PC-9 (cell line): ENCODE data around the gene CACNG5. TPM values are rescaled to one million over a fixed set of nuclear protein-coding genes. Genes with fewer than 3 reads are reported as not detected.

Experiments
- BruUV-seq: library from RNA; stranded (reverse); fragments of 400-500 nt; replicated peaks from 2 replicates; lab custom pipeline; 2021; lab: Mats Ljungman, UMichigan
- CTCF ChIA-PET: fragments of 300-600 bp; sonication (Branson Sonifier 250); formaldehyde crosslinking; loops from one replicate; lab custom pipeline; 2022; ENCODE audit warnings: antibody characterized with exemption; lab: Charles Lee
- POLR2A ChIA-PET: fragments of 300-600 bp; sonication (Branson Sonifier 250); formaldehyde crosslinking; loops from one replicate; lab custom pipeline; 2022; ENCODE audit warnings: antibody characterized with exemption; ENCODE audit not compliant: unreplicated experiment; lab: Charles Lee
- DNase-seq, 2 experiments: peaks; one replicate each; pipeline versions ENCODE4 v3.0.0 to v3.0.0-alpha.2; 2015 to 2022; ENCODE audit warnings: mixed read lengths in 1 of 2
- H2AFZ ChIP-seq: fragments of 200-600 bp; sonication (generic); 2 replicates; pipeline ENCODE4 v1.8.1; 2017; ENCODE audit warnings: antibody characterized with exemption
- H3F3A ChIP-seq: fragments of 200-600 bp; sonication (generic); 2 replicates; pipeline ENCODE4 v1.8.1; 2017; ENCODE audit warnings: antibody characterized with exemption, mild to moderate bottlenecking, low read depth; ENCODE audit not compliant: insufficient read depth
- H3K27ac ChIP-seq: fragments of 200-600 bp; sonication (generic); 2 replicates; pipeline ENCODE4 v1.6.1; 2016; ENCODE audit warnings: mixed run types
- H3K27me3 ChIP-seq: fragments of 200-600 bp; sonication (generic); 2 replicates; pipeline ENCODE4 v1.6.1; 2016; ENCODE audit warnings: low read depth, mixed run types; ENCODE audit not compliant: insufficient read depth
- H3K36me3 ChIP-seq: fragments of 200-600 bp; sonication (generic); 2 replicates; pipeline ENCODE4 v1.6.1; 2016; ENCODE audit warnings: low read depth, mixed run types
- H3K4me1 ChIP-seq: fragments of 200-600 bp; sonication (generic); replicated peaks from 2 replicates; pipeline ENCODE4 v1.6.1; 2016; ENCODE audit warnings: mixed run types; ENCODE audit not compliant: insufficient read depth
- H3K4me2 ChIP-seq: fragments of 200-600 bp; sonication (generic); 2 replicates; pipeline ENCODE4 v1.6.1; 2017; ENCODE audit warnings: mixed run types
- H3K4me3 ChIP-seq: fragments of 200-600 bp; sonication (generic); 2 replicates; pipeline ENCODE4 v1.6.1; 2016; ENCODE audit warnings: mixed run types
- H3K79me2 ChIP-seq: fragments of 200-600 bp; sonication (generic); 2 replicates; pipeline ENCODE4 v1.6.1; 2017; ENCODE audit warnings: low read depth, mixed run types
- H3K9me2 ChIP-seq: fragments of 200-600 bp; sonication (generic); 2 replicates; pipeline ENCODE4 v1.8.1; 2017; ENCODE audit warnings: mild to moderate bottlenecking; ENCODE audit not compliant: insufficient read depth
- H3K9me3 ChIP-seq: fragments of 200-600 bp; sonication (generic); 2 replicates; pipeline ENCODE4 v1.8.1; 2016; ENCODE audit warnings: low read depth; ENCODE audit not compliant: insufficient read depth
- H4K20me1 ChIP-seq: fragments of 200-600 bp; sonication (generic); 2 replicates; pipeline ENCODE4 v1.8.1; 2017; ENCODE audit not compliant: insufficient read depth
- EZH2 ChIP-seq: fragments of 200-600 bp; sonication (generic); IDR thresholded peaks from 2 replicates; pipeline ENCODE4 v1.8.0; 2017; ENCODE audit warnings: antibody characterized with exemption, low read depth
- intact Hi-C: fragments of 100-400 bp; cut with micrococcal nuclease; formaldehyde crosslinking; loops from one replicate; pipeline ENCODE4 v1.10.0; 2022; ENCODE audit not compliant: unreplicated experiment
- total RNA-seq: library from RNA; stranded (reverse); gene quantifications from 2 replicates; pipeline ENCODE4 v1.2.3, GENCODE V29; 2021
- TF ChIP-seq, protein P1 (sequence below): fragments of 200-600 bp; sonication (generic); conservative IDR thresholded peaks from 2 replicates; pipeline ENCODE4 v1.6.1; 2017; ENCODE audit warnings: mixed run types, antibody characterized with exemption, mild to moderate bottlenecking, moderate library complexity

Gene CACNG5
- total RNA-seq, 1 experiment from 2014 or later: not detected

- no TSS peak for BruUV-seq
- ChIA-PET POLR2A (no interaction called here), CTCF (no interaction called here)
- H4K20me1 ChIP-seq: no peaks in the 10 kb centered on the region
- no peak for TF ChIP-seq EZH2
- TF ChIP-seq, protein P1, sequence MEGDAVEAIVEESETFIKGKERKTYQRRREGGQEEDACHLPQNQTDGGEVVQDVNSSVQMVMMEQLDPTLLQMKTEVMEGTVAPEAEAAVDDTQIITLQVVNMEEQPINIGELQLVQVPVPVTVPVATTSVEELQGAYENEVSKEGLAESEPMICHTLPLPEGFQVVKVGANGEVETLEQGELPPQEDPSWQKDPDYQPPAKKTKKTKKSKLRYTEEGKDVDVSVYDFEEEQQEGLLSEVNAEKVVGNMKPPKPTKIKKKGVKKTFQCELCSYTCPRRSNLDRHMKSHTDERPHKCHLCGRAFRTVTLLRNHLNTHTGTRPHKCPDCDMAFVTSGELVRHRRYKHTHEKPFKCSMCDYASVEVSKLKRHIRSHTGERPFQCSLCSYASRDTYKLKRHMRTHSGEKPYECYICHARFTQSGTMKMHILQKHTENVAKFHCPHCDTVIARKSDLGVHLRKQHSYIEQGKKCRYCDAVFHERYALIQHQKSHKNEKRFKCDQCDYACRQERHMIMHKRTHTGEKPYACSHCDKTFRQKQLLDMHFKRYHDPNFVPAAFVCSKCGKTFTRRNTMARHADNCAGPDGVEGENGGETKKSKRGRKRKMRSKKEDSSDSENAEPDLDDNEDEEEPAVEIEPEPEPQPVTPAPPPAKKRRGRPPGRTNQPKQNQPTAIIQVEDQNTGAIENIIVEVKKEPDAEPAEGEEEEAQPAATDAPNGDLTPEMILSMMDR: no peak
- H3K4me2 ChIP-seq: no peak overlapping the region
- no peaks in the 10 kb centered on the region for H3K79me2 ChIP-seq
- intact Hi-C loops: no loop called here
- no peak overlapping the region for H3K4me3 ChIP-seq
- DNase-seq: no peak
- no peak overlapping the region for H2AFZ ChIP-seq
- no peaks in the 10 kb centered on the region for H3F3A ChIP-seq
- no peaks in the 10 kb centered on the region for H3K4me1 ChIP-seq
- no peak overlapping the region for H3K27ac ChIP-seq
- H3K36me3 ChIP-seq: no peaks in the 10 kb centered on the region
- no peaks in the 10 kb centered on the region for H3K9me2 ChIP-seq
- no peaks in the 10 kb centered on the region for H3K9me3 ChIP-seq
- H3K27me3 ChIP-seq: peaks cover 32% of the 10 kb centered on the region
Measured at GRCh38 chr17:66893863-66894262, 58.9 kb downstream of the CACNG5 start.

DNA sequence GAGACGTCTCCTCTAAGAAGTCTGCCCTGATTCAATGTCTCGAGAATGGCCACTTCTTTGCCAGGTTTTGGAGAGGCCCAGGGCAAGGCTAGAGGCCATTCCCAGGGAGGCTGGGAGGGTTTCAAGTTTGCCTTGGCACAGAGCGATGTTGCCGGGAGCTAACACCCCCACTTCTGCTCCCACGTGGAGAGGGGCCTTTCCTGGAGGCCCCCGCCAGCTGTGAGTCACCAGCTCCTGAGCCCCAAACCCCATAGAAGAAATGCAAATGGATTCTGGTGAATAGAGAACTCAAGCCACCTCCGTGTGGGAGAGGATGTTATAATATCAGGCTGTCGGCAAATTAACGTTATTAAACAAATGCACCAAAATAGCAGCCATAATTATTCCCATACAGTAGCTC is 62.2 kb downstream of the CACNG5 start:
- ChIA-PET POLR2A (no interaction called here), CTCF (no interaction called here)
- TF ChIP-seq EZH2: no peak
- TF ChIP-seq, protein P1: no peak
- Histone ChIP-seq H3K4me1 (no peaks in the 10 kb centered on the region), H3K27ac (no peak overlapping the region), H3K4me3 (no peak overlapping the region), H3K9me3 (no peaks in the 10 kb centered on the region), H3K27me3 (peaks cover 24% of the 10 kb centered on the region), H4K20me1 (no peaks in the 10 kb centered on the region), H3K4me2 (no peak overlapping the region), H2AFZ (no peak overlapping the region), H3K36me3 (no peaks in the 10 kb centered on the region), H3K9me2 (no peaks in the 10 kb centered on the region), H3K79me2 (no peaks in the 10 kb centered on the region), H3F3A (no peaks in the 10 kb centered on the region)
- DNase-seq: no peak
- BruUV-seq: no TSS peak
- intact Hi-C loops: no loop called here

GRCh38 chr17:66898536-66898935 is 63.6 kb downstream of the CACNG5 start:
- Histone ChIP-seq H3F3A (no peaks in the 10 kb centered on the region), H3K36me3 (no peaks in the 10 kb centered on the region), H3K4me1 (no peaks in the 10 kb centered on the region), H3K27me3 (peaks cover 12% of the 10 kb centered on the region), H3K9me3 (no peaks in the 10 kb centered on the region), H3K4me2 (no peak overlapping the region), H3K9me2 (no peaks in the 10 kb centered on the region), H2AFZ (no peak overlapping the region), H3K79me2 (no peaks in the 10 kb centered on the region), H3K27ac (no peak overlapping the region), H3K4me3 (no peak overlapping the region), H4K20me1 (no peaks in the 10 kb centered on the region)
- no peak for DNase-seq
- ChIA-PET POLR2A (no interaction called here), CTCF (no interaction called here)
- TF ChIP-seq, protein P1: no peak
- TF ChIP-seq EZH2: no peak
- BruUV-seq: no TSS peak
- intact Hi-C loops: no loop called here
